Thyroid gland (tissue), 4 donors: ENCODE results near the gene CCDC136. TPM values are rescaled to one million over a fixed set of nuclear protein-coding genes. Genes with fewer than 3 reads are reported as not detected.

Experiments used
- DNase-seq, 2 donors: peaks; one replicate each; pipeline ENCODE4 v3.0.0-alpha.2; 2019
- H3K27ac ChIP-seq, 3 donors: fragments of 200-600 bp; sonication (generic); 1 replicate in 2 of 3; 2 replicates in 1 of 3; pipeline ENCODE4 v1.5.1; 2016 to 2019; ENCODE audit warnings: mild to moderate bottlenecking in 1 of 3, moderate library complexity in 1 of 3
- H3K27me3 ChIP-seq: fragments of 200-600 bp; sonication (generic); one replicate; pipeline ENCODE4 v1.5.1; 2019
- H3K36me3 ChIP-seq, 2 donors: fragments of 200-600 bp; sonication (generic); one replicate each; pipeline ENCODE4 v1.5.1; 2016 to 2019
- H3K4me1 ChIP-seq, 2 donors: fragments of 200-600 bp; sonication (generic); one replicate each; pipeline ENCODE4 v1.5.1; 2017 to 2019
- H3K4me3 ChIP-seq, 3 donors: fragments of 200-600 bp; sonication (generic); replicated peaks in 1 of 3; 1 replicate in 2 of 3; 2 replicates in 1 of 3; pipeline ENCODE4 v1.5.1; 2016; ENCODE audit warnings: mild to moderate bottlenecking in 1 of 3
- H3K9me3 ChIP-seq: fragments of 200-600 bp; sonication (generic); one replicate; pipeline ENCODE4 v1.5.1; 2017
- POLR2A ChIP-seq, 2 donors: fragments of 450-650 bp; IDR thresholded peaks; one replicate each; pipeline ENCODE4 v1.6.1; 2017; ENCODE audit warnings: antibody characterized with exemption in 2 of 2, mild to moderate bottlenecking in 2 of 2, moderate library complexity in 1 of 2
- WGBS, 2 donors: methylation state at CpG; one replicate each; pipeline ENCODE4 v1.1.5; 2017; 5-methylcytosine and 5-hydroxymethylcytosine counted together
- intact Hi-C: fragments of 100-400 bp; cut with DNase I; formaldehyde crosslinking; loops from one replicate; pipeline ENCODE4 v1.15.1; 2023
- total RNA-seq, 4 donors: library from RNA; depleted of rRNA; stranded (reverse); fragments of >200 nt; gene quantifications; one replicate each; pipeline ENCODE4 v1.2.3, GENCODE V29; 2016
- TF ChIP-seq, protein P1 (sequence below), 6 experiments: fragments of 200-600 bp in 3 of 6; fragments of 450-650 bp in 3 of 6; sonication (generic) in 3 of 6; IDR thresholded peaks; one replicate each; pipeline ENCODE4 v1.5.1; 2016 to 2019; ENCODE audit warnings: antibody characterized with exemption in 6 of 6, mild to moderate bottlenecking in 2 of 6, inconsistent platforms in 1 of 6, moderate library complexity in 1 of 6

The CCDC136 gene
- total RNA-seq, 4 donors from 2014 or later: 4.4 to 4.9 (median 4.6) TPM

DNA sequence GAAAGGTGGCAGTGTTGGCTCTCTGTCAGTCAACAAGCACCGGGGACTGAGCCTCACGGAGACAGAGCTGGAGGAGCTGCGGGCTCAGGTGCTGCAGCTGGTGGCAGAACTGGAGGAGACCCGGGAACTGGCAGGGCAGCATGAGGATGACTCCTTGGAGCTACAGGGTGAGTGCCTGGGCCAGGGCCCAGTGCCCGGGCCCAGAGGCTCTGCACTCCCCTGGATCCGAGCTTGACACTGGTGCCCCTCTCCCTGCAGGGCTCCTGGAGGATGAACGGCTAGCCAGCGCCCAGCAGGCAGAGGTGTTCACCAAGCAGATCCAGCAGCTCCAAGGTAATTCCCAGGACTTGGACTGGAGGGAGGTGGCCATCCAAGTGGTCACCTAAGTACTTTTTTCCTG is 2.7 kb downstream of the CCDC136 start:
- Histone ChIP-seq H3K4me1 (peaks cover 8 to 9% of the 10 kb centered on the region in 2 donors), H3K27ac (no peak overlapping the region), H3K36me3 (no peaks in the 10 kb centered on the region), H3K27me3 (no peaks in the 10 kb centered on the region), H3K9me3 (no peaks in the 10 kb centered on the region), H3K4me3 (no peak overlapping the region)
- intact Hi-C loops: no loop called here
- TF ChIP-seq, protein P1, sequence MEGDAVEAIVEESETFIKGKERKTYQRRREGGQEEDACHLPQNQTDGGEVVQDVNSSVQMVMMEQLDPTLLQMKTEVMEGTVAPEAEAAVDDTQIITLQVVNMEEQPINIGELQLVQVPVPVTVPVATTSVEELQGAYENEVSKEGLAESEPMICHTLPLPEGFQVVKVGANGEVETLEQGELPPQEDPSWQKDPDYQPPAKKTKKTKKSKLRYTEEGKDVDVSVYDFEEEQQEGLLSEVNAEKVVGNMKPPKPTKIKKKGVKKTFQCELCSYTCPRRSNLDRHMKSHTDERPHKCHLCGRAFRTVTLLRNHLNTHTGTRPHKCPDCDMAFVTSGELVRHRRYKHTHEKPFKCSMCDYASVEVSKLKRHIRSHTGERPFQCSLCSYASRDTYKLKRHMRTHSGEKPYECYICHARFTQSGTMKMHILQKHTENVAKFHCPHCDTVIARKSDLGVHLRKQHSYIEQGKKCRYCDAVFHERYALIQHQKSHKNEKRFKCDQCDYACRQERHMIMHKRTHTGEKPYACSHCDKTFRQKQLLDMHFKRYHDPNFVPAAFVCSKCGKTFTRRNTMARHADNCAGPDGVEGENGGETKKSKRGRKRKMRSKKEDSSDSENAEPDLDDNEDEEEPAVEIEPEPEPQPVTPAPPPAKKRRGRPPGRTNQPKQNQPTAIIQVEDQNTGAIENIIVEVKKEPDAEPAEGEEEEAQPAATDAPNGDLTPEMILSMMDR (IDR thresholded peaks at IDR 0.05): no peak
- no peak for TF ChIP-seq POLR2A (IDR thresholded peaks at IDR 0.05)
- WGBS, 2 donors: 93 to 95% methylated on average over 6 to 8 of the region's 8 CpGs
- no peak for DNase-seq

DNA sequence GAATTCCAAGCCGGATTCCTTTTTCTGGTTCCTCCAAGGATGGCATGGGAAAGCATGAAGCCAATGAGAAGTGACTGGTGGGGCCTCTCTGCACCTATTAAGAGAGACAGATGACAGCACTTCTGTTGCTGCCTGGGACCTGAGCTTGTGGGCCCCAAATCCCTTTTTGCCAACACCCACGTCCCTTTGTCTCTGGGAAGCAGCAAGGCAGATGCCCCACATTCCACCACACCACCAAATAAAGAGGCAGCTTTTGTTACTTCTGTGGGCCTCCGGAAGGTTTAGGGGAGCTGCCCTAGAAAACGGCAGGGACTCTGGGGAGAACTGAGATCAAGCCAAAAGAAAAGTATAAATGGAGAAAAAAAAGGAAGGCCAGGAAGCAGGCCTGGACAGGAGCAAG is 3.4 kb downstream of the CCDC136 start:
- Histone ChIP-seq H3K4me3 (no peak overlapping the region), H3K4me1 (peaks cover 8 to 9% of the 10 kb centered on the region in 2 donors), H3K27me3 (no peaks in the 10 kb centered on the region), H3K9me3 (no peaks in the 10 kb centered on the region), H3K36me3 (no peaks in the 10 kb centered on the region), H3K27ac (no peak overlapping the region)
- TF ChIP-seq POLR2A (IDR thresholded peaks at IDR 0.05): no peak
- TF ChIP-seq, protein P1 (IDR thresholded peaks at IDR 0.05): no peak
- WGBS, 2 donors: 88 to 89% methylated on average over 4 of the region's 4 CpGs
- no peak for DNase-seq
- intact Hi-C loops: no loop called here

DNA sequence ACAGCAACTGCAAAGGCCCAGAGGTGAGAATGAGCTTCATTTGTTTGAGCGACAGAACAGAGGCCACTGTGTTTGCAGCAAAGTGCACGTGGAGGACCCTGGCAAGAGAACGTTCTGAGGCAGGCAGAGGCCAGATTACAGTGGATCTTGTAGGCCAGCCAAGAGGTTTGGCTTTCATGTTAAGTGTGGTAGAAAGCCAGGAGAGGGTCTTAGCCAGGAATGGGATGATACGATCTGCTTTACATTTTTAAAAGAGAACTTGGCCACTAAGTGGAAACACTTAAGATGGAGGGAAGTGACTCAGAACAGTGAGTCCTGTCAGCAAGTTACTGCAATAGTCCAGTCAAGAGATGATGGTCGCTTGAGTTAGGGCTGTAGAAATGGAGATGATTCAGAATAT is 4.6 kb downstream of the CCDC136 start:
- WGBS, 2 donors: 61 to 69% methylated on average over 5 of the region's 5 CpGs
- Histone ChIP-seq H3K27ac (no peak overlapping the region), H3K27me3 (no peaks in the 10 kb centered on the region), H3K36me3 (no peaks in the 10 kb centered on the region), H3K4me1 (peaks cover 8 to 9% of the 10 kb centered on the region in 2 donors), H3K9me3 (no peaks in the 10 kb centered on the region), H3K4me3 (no peak overlapping the region)
- intact Hi-C loops: no loop called here
- TF ChIP-seq, protein P1 (IDR thresholded peaks at IDR 0.05): no peak
- TF ChIP-seq POLR2A (IDR thresholded peaks at IDR 0.05): no peak
- DNase-seq: no peak

DNA sequence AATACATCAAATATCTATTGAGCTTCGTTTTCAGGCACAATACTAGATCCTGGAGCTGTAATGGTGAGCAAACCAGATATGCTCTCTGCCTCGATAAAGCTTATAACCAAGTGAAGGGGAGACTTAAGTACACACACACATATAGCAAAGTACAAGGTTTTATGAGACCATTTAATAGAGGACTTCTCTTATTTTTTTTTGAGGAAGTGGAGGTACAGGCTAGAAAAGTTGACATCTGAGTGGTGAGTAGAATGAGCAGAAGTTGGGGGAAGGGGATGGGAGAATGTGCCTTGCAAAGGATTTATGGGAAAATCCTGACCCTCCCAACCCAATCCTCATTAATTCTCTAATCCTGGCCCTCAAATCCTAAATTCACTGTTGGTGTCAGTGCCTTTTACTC is 7.7 kb downstream of the CCDC136 start:
- WGBS, 2 donors: 88 to 92% methylated on average over 2 of the region's 2 CpGs
- H3K9me3 ChIP-seq: no peaks in the 10 kb centered on the region
- intact Hi-C loops: no loop called here
- H3K4me3 ChIP-seq: no peak overlapping the region
- H3K27ac ChIP-seq: no peak overlapping the region
- no peaks in the 10 kb centered on the region for H3K4me1 ChIP-seq
- TF ChIP-seq, protein P1 (IDR thresholded peaks at IDR 0.05): no peak
- TF ChIP-seq POLR2A (IDR thresholded peaks at IDR 0.05): no peak
- no peaks in the 10 kb centered on the region for H3K27me3 ChIP-seq
- no peak for DNase-seq
- no peaks in the 10 kb centered on the region for H3K36me3 ChIP-seq

DNA sequence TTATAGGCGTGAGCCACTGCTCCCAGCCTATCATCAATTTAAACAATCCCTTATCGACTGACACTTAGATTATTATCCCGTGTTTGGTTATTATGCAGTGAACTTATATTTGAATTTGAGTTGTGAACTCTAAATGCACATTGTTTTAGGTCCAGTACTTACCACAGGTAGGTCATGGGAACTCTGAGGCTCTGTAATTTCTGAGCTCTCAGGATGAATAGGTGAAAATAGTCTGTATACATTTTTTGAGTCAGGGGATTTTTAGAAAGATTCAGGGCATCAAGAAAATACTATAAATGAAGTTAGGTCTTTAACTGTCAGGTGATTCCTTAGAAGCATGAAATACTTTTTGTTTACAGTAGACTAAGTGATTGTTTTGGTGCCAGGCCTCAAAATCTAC is 8.8 kb downstream of the CCDC136 start:
- WGBS, 2 donors: 94 to 96% methylated on average over 3 of the region's 3 CpGs

More for the DNA sequence above, 8.8 kb downstream of the CCDC136 start:
- H3K9me3 ChIP-seq: no peaks in the 10 kb centered on the region
- intact Hi-C loops: no loop called here
- no peaks in the 10 kb centered on the region for H3K4me1 ChIP-seq
- no peaks in the 10 kb centered on the region for H3K36me3 ChIP-seq
- no peak for DNase-seq
- H3K27ac ChIP-seq: no peak overlapping the region
- no peak overlapping the region for H3K4me3 ChIP-seq
- no peaks in the 10 kb centered on the region for H3K27me3 ChIP-seq
- TF ChIP-seq, protein P1 (IDR thresholded peaks at IDR 0.05): no peak
- TF ChIP-seq POLR2A (IDR thresholded peaks at IDR 0.05): no peak
